ELF-1 (cell line): Measurements from ENCODE around the gene MTHFD2L.
A peak's percentile ranks its signal among the peaks of the same experiment; 100 is the strongest.
"Not testable (repeated sequence)": the region's sequence is repeated elsewhere in the genome, so short reads cannot be mapped to it uniquely, and the experiment has no call there.

Source experiments
- DNase-seq: peaks from one replicate; pipeline ENCODE4 v3.0.0-alpha.2; 2016; ENCODE audit warnings: low read depth, low spot score

Gene MTHFD2L

DNA sequence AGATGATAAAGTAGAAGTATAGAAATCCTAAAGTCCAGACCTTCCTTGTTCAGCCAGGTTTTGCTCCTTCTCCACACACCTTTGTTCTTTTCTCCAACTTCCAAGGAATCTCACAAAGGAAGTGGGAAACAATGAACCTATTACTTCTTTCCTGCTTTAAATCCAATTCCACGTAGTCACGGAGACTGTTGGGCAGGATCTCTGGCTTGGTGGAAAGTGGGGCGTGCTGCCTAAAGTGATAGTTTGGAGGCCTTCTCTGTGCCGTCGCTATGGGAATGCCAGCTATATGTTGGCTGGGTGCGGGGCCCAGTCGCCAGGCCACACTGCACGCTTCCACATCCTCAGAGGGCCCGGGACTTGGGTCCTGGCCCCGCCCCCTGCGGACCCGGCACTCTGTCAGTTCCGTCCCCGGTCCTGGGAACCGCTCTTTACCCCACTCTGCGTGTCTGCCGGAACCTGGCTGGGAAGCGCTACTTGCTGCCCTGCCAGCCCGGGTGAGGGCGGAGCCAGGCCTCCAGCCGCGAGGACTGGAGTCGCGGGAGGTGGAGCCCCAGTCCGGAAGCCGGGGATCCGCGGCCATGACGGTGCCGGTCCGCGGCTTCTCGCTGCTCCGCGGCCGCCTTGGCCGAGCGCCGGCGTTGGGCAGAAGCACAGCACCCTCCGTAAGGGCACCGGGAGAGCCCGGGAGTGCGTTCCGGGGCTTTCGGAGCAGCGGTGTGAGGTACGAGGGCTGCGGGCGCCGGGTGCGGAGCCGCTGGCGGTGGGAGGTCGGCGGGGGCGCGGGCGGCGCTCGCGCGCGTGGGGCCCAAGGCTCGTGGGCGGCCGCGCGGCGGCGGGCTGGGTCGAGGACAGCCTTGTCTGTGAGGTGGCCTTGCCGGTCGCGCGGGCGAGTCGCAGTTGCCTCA, at the start of gene MTHFD2L:
Gene MTHFD2L, plus strand, starts transcription at position 558 of the 905 bp plus-strand sequence. Its CDS starts 21 bp downstream, at position 579.
- DNase-seq = peak; percentile 95

DNA sequence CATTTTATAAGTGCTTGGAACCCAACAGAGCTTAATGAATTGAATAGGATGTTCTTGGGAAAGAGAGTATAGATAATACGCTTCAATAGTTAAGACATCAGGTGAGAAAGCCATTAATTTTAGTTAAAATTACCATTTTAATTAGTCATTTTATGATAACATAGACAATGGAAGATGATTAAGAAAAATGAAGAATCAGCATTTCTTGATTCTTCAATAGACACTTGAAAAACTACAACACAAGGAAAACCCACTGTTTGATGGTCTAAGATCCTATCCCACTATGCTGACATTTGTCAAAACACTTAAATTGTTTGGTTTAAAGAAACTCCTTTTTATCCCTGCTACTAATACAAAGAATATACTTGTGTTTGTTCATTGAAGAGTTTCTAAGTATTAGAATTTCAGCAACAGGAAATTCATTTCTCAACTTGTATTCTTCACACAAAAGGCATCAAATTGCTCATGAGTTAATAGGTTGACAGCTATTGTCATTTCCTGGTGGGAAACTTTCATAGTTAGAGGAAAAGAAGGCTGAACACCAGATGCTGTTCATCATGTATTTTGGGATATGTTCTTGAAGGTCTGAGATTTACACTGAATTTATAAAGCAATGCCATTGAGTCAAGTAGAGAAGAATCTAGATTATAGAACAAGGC, 49.3 kb upstream of the MTHFD2L start:
- no peak for DNase-seq

DNA sequence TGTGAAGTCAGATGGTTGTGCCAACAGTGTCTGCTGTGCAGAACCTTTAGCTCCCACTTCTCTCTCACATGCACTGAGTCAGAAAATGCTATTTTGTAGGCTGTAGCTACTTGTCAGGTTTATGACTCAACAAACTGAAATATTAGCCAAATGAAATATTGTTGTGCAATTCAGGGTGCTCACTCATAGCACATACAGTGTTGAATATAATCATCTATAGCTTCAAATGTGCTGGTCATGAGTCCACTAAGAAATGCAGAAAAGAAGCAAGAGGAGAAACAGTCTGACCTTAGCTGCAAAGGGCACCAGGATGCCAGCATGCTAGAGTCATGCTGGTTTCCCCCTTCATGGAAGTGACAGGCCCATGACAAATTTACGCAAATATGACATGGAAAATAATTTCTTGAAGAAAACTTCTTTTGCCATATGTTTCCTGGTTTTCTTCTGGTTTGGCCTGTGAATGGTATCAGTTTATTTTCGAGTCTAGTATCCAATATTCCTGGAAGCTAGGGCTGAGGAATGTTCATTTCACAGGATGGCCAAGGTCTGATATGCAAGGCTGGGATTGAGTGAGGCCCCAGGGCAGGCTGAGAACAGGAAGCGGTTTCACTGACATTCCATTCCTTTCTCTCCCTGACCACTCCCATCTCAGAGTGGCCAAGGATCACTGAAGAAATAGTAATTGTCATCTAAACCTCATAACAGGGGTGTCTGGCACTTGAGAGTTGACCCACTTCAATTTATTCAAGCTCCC, 48.6 kb upstream of the MTHFD2L start:
- peak; percentile 82 for DNase-seq

DNA sequence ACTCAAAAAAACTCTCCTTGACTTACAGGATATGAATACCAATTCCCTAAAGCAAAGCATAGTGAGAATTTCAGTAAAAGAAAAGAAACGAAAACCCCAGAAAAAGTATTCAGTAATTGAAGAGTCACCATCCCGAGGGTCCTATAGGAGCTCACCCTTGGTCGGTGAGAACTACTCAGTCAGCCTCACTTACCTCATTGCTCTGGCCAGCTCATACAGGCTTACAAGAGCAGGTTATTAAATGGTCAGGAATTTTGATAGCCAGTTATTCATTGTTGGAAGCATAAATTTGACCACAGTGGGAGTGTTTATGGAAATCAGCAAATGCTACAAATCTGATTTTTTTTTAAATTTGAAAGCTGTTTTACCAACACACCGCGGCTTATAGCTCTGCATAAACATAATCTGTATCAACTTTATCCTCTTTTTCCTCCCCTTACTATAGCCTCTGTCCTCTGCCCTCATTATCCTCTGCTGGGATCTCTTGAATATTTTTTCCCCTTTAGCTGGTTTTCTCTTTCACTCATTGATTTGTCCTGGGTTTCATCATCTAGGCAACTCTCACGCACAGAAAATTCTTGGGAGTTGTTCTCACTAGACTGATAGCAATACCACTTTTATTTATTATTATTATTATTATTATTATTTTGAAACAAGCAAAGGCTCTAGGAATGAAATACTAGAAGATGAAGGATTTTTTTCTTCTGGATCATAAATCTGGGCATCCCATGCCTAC, 47.9 kb upstream of the MTHFD2L start:
- no peak for DNase-seq

DNA sequence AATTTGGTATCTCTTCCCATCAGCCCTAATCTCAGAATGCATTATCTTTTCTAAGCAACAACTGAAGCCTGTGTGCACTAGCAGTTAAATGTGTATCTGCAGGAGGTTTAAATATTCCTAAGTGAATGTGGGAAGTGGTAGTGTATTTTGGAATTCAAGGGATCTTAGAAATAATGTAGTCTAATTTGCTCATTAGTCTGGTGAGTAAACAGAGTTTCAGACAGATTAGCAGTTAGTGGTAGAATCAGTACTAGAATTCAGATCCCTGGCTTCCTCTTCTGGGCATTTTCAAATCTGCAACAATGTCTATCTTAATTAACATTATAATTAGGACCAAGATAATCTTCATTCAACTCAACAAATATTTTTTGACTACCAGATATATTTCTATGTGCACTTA, 47.2 kb upstream of the MTHFD2L start:
- no peak for DNase-seq

DNA sequence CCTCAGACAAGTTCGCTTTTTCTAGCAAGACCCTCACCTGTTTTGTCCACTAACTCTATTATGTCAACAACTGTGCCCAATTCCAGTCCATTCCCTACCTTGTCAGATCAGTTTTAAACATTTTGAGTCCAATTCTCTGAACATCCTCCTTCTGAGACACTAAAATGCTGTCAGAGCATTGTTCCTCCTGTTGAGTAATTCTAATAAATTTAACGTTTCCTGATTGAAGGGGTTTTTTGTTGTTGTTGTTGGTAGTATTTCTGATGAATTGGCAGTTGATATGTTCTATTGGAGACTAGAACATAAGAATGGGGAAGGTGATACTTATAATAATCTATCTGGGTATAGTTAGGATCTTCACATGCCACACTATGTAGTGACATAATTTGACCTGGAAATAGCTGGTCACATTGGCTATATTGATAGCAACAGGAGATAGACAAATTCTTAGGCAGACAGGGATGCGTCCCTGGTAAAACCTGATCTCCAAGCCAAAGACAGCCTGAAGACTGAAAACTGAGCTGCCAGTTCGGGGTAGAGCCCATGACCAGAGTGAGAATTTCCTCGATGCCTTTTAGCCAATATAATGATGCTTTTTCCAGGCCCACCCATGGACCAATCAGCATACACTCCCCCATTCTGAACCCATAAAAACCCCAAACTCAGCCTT, 46.5 kb upstream of the MTHFD2L start:
- no peak for DNase-seq

DNA sequence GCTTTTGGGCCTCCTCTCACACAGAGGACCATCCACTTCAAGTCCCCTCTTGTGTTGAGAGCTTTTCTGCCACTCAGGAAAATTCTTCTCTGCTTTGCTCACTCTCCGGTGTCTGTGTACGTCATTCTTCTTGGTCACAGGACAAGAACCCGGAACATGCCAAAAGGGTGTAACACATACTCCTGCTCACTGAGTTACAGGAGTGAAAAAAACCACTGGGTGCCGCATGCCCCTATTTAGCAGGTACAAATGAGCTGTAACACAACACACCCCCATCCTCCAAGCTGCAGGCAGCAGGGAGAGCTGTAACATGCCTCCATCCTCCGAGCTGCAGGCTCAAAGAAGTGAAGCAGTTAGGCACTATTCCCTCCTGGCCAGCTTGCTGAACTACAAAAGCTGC, 45.9 kb upstream of the MTHFD2L start:
- DNase-seq = peak; percentile 3

DNA sequence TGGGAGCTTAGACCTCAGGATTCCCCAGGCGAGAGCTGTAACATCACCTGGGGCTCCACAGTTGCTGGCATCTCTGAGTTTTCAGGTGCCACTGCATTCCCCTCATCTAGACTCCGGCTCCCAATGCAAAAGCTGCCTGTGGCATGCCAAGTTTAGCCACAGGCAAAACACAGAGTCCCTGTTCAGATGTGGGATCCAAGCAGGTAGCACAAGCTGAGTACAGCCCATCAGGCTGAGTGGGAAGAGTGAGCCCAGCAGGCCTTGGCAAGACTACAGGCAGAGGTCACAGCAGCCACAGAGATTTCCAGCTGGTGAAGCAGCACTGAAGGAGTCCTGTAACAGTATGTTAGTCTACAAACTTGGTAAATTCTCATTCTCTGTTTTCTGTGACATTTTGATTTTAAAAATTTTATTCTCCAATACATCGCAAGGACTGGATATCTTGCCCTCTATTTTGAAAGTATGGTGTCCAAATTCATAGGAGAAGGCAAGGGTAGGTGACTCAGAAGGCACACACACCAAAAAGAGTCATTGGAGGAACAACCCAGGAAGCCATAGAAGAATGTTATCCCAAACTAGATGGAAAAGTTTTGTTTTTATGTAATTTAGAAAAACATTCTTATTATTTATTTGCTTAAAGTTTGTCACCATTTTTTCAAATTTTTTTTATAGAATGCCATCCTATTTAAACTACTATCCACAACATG, 45.4 kb upstream of the MTHFD2L start:
- DNase-seq = no peak

DNA sequence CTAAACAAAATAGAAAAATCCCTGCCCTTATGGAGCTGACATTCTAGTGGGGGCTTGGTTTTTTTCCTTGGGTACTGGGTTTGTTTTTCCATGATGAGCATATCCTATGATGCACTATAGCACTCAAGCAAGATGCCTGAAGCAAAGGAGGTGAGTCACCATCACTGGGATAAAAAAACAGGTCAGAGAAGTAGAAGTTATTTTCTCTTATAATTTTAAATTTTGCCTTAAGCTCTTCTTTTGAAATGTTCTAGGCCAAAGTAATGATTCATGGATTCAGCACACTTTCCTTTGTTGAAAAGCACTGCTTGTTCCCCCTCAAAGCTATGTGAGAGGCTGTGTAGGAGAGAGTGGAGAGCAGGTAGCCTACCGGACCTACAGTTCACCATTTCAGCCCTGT, 43.7 kb upstream of the MTHFD2L start:
- DNase-seq = no peak

DNA sequence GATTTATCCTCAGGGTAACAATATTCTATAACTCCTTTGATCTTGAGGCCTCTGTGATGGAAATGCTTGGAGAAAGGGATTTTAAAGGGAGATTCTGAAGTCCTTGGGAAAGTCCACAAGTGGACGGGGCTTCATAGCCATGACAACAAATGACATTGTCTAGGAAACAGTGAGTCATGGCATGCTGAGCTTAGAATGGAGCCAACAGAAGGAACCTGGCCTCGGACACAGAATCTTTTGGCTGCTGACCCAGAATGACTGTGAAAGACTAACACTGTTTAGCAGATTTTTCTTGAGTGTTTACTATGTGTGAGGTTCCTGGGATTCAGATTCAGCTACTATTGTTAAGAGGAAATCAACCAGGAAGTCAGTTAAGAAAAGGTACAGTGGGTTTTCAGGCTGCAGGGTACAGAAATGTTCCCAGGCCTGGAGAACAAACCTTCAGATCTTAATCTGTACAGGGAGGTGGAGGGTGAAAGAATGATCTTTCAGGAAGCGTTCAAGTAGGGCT, 40.8 kb upstream of the MTHFD2L start:
- DNase-seq = peak; percentile 25

DNA sequence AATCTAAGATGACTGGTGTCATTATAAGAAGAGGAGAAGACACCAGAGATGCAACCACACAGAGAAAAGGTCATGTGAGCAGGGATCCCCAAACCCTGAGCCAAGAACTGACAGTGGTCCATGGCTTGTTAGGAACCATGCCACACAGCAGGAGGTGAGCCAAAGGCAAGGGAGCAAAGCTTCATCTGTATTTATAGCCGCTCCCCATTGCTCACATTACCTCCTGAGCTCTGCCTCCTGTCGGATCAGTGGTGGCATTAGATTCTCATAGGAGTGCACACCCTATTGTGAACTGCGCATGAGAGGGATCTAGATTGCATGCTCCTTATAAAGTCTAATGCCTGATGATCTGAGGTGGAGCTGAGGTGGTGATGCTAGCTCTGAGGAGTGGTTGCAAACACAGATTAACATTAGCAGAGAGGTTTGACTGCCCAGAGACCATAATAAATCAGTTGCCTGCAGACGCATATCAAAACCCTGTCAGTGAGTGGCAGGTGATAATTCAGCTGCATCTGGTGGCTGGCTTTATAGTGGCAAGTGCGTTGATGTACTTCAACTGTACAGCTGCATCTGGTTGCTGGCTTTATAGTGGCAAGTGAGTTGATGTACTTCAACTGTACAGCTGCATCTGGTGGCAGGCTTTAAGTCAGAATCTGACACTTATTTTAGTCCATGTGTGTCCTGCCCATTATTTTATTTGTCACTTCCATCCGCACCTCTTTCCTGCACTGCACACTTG, 39.1 kb upstream of the MTHFD2L start:
- no peak for DNase-seq

DNA sequence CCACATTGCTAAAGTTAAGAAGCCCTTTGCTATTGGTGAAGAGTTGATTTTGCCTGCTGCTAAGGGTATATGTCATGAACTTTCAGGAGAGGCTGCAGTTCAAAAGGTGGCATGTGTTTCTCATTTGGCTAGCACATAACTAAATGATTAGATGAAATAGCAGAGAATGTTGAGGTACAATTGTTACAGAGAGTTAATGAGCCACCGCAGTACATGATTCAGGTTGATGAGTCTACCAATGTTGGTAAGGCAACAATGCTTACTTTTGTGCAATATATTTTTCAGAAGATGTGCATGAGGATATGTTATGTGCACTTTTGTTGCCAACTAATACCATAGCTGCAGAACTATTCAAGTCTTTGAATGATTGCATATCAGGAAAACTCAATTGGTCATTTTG, 37.8 kb upstream of the MTHFD2L start:
- no peak for DNase-seq

DNA sequence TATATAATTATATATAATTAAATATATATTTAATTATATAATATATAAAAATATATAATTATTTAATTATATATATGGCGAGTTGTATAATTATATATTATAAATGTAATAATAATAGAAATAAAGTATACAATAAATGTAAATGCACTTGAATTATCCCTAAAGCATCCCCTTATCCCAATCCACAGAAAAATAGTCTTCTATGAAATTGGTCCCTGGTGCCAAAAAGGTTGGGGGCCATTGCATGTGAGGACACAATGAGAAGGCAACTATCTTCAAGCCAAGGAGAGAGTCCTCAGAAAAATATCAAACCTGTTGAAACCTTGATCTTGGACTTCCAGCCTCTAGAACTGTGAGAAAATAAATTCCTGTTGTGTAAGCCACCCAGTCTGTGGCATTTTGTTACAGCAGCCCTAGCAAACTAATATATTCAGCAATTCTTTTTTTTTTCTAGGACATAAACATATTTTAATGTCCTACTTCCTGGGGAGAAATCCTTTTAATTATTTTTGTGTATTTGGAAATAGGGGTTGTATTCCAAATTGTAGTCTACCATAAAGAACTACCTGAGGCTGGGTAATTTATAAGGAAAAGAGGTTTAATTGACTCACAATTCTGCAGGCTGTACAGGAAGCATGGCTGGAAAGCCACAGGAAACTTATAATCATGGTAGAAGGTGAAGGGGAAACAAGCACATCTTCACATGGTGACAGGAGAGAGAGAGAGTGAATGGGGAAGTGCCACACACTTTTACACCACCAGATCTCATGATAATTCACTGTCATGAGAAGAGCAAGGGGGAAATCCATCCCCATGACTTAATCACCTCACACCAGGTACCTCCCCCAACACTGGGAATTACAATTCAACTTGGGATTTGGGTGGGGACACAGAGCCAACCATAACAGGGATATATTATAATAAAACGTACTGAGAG, 36.0 kb upstream of the MTHFD2L start:
- no peak for DNase-seq

DNA sequence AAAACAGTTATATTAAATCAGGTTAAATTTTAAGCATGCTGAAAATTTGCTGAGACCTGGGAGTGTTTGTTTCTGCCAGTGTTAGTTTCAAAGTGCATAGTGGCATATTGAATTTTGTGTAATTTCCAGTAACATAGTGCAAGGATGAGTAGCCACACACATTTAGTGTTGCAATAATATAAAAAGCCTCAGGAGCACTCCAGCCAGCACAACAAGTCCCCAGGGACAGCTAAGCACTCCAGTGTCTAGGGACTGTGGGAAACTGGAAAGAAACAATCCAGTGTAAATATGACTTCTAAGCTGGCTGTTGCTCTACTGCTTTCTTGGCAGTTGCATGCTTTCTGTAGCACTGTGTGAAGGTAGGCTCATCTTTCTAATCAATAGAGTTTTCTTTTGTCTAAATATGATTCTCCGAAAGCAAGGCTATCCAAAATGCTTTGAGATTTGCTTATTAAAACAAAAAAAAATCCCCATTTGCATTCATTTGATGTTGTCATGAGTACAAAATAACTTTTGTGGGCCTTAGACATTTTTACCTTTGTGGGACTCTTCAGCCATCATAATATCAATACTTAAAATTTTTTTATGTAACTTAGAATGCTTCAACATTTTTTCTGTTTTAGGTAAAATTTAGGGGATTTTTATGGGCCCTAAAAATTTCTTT, 34.7 kb upstream of the MTHFD2L start:
- DNase-seq = no peak

DNA sequence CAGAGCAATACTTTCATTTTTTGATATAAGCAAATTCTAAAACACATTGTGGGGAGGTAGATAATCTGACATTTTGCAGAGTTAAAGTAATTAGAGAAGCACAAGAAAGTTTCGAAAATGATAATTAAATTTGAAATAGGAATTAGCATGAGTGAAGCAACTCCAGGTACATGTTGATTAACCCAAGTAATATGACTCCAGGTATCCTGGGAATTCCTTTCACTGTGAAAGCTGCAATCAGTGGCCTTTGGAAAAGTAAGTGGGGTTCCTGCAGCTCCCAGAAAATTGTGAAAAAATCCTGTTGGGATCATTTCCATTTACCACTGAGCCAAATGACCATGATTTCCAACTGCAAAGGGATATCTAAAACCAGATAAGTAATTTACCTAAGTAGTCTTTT, 32.9 kb upstream of the MTHFD2L start:
- DNase-seq = no peak

DNA sequence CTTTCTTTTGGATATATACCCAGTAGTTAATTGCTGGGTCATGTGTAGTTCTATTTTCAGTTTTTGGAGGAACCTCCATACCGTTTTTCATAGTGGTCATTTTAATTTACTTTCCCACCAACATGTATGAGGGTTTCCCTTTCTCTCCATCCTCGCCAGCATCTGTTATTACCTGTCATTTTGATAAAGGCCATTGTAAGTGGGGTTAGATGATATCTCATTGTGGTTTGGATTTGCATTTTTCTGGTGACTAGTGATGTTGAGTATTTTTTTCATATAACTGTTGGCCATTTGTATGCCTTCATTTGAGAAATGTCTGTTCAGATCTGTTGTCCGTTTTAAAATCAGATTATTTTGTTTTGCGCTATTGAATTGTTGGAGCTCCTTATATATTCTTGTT, 30.2 kb upstream of the MTHFD2L start:
- no peak for DNase-seq

DNA sequence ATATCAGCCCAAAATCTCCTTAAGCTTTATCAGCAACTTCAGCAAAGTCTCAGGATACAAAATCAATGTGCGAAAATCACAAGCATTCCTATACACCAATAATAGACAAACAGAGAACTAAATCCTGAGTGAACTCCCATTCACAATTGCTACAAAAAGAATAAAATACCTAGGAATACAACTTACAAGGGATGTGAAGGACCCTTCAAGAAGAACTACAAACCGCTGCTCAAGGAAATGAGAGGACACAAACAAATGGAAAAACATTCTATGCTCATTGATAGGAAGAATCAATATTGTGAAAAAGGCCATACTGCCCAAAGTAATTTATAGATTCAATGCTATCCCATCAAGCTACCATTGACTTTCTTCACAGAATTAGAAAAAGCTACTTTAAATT, 27.1 kb upstream of the MTHFD2L start:
- not testable (repeated sequence) for DNase-seq

DNA sequence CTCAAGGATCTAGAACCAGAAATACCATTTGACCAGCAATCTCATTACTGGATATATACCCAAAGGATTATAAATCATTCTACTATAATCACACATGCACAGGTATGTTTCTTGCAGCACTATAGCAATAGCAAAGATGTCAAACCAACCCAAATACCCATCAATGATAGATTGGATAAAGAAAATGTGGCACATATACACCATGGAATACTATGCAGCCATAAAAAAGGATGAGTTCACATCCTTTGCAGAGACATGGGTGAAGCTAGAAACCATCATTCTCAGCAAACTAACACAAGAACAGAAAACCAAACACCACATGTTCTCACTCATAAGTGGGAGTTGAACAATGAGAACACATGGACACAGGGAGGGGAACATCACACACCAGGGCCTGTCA, 25.7 kb upstream of the MTHFD2L start:
- not testable (repeated sequence) for DNase-seq
